Fibroblast of villous mesenchyme (primary cell): ENCODE measurements around the gene JPH3. TPM values are rescaled to one million over a fixed set of nuclear protein-coding genes. Genes with fewer than 3 reads are reported as not detected.

Experiments
- DNase-seq: peaks from one replicate; pipeline ENCODE4 v3.0.0-alpha.2; 2010; ENCODE audit warnings: low read depth
- H3K4me3 ChIP-seq: 2 replicates; pipeline ENCODE4 v1.5.1; 2011; ENCODE audit warnings: low read depth, mild to moderate bottlenecking, low read length
- CTCF ChIP-seq: IDR thresholded peaks from 2 replicates; pipeline ENCODE4 v1.5.1; 2012; ENCODE audit warnings: low read depth, mild to moderate bottlenecking, low read length; ENCODE audit not compliant: insufficient read depth
- total RNA-seq: library from RNA; depleted of rRNA; stranded (reverse); fragments of >200 nt; gene quantifications from 2 replicates; pipeline ENCODE4 v1.2.3, GENCODE V29; 2012

The JPH3 gene
- total RNA-seq, 1 donor = not detected

- no peak for DNase-seq
- H3K4me3 ChIP-seq = no peak overlapping the region
- TF ChIP-seq CTCF = no peak
These were observed 15.9 kb downstream of the JPH3 start for GRCh38 chr16:87618216-87618615.

- no peak overlapping the region for H3K4me3 ChIP-seq
- no peak for TF ChIP-seq CTCF
- no peak for DNase-seq
These were observed 17.3 kb downstream of the JPH3 start for GRCh38 chr16:87619360-87620200.

GRCh38 chr16:87620201-87620495 lies 17.8 kb downstream of the JPH3 start:
- H3K4me3 ChIP-seq = no peak overlapping the region
- DNase-seq = no peak
- no peak for TF ChIP-seq CTCF

DNA sequence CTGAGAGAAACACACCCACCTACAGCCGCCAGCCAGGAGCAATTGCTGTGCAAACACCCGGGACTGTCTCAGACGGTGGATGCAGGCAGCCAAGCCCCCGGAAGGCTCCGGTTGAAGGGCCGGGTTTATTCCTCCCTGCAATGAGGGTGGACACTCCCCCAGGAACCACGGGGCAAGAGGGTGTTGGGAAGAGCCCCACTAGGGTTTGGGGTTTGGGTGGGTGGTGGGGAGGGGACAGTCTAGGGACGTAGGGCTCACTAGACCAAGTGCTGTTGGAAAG lies 19.2 kb downstream of the JPH3 start:
- H3K4me3 ChIP-seq = no peak overlapping the region
- TF ChIP-seq CTCF = no peak
- DNase-seq = no peak

GRCh38 chr16:87621976-87622713 lies 19.8 kb downstream of the JPH3 start:
- no peak for TF ChIP-seq CTCF
- no peak overlapping the region for H3K4me3 ChIP-seq
- DNase-seq = no peak

DNA sequence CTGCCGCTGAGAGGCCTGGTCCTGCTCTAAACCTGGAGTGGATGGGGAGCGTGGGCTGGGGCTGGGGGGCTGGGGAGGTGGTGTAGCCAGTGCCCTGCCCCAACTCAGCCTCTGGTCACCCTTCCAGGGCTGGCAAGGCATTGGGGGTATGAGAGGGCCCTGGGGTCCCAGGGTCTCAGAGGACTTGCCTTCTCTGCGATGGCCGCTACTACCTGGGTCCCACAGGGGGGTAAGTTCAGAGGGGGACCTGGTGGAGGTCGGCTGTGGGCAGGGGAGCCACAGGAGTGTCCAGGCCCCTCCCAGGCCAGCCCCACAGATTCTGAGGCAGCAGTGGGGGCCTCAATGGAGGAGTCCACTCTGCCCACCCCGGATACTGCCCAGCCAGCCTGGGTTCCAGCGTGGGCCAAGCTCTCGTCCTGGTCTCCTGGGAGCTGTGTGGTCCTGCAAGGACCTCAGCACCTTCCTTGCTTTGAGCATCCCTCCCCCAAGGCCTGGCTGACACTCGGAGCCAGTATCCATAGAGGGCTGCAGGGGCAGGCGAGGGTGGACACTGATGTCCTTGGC lies 20.5 kb downstream of the JPH3 start:
- DNase-seq = no peak
- no peak overlapping the region for H3K4me3 ChIP-seq
- TF ChIP-seq CTCF = no peak
